Measurements from ENCODE around the gene ABCC4. TPM values are rescaled to one million over a fixed set of nuclear protein-coding genes. Genes with fewer than 3 reads are reported as not detected.

ABCC4 gene
- total RNA-seq, 1 donor from 2014 or later, result 1.6 TPM

- DNase-seq (ENCODE audit: low read depth in 2 of 2), result no peak
Observed at GRCh38 chr13:95059306-95059705, 241.9 kb downstream of the ABCC4 start.

GRCh38 chr13:95058680-95059079, 242.6 kb downstream of the ABCC4 start:
- DNase-seq (ENCODE audit: low read depth in 2 of 2), result no peak

- no peak for DNase-seq (ENCODE audit: low read depth in 2 of 2)
Observed at GRCh38 chr13:95056266-95056665, 245.0 kb downstream of the ABCC4 start.

- peak in 1 of 2 donors; percentile 17 for DNase-seq (ENCODE audit: low read depth in 2 of 2)
Observed at GRCh38 chr13:95050800-95051615, 250.2 kb downstream of the ABCC4 start.

- DNase-seq (ENCODE audit: low read depth in 2 of 2), result no peak
Observed at GRCh38 chr13:95049772-95050171, 251.5 kb downstream of the ABCC4 start.

GRCh38 chr13:95044452-95045205, 256.6 kb downstream of the ABCC4 start:
- DNase-seq (ENCODE audit: low read depth in 2 of 2), result no peak

- DNase-seq (ENCODE audit: low read depth in 2 of 2), result no peak
Observed at GRCh38 chr13:95039415-95039814, 261.8 kb downstream of the ABCC4 start.

- DNase-seq (ENCODE audit: low read depth in 2 of 2), result no peak
Observed at GRCh38 chr13:95038949-95039348, 262.3 kb downstream of the ABCC4 start.

GRCh38 chr13:95035311-95036109, 265.7 kb downstream of the ABCC4 start:
- DNase-seq (ENCODE audit: low read depth in 2 of 2), result no peak

GRCh38 chr13:95033890-95034289, 267.4 kb downstream of the ABCC4 start:
- DNase-seq (ENCODE audit: low read depth in 2 of 2), result no peak

GRCh38 chr13:95032121-95032520, 269.1 kb downstream of the ABCC4 start:
- DNase-seq (ENCODE audit: low read depth in 2 of 2), result no peak

- no peak for DNase-seq (ENCODE audit: low read depth in 2 of 2)
Observed at GRCh38 chr13:95030821-95031343, 270.4 kb downstream of the ABCC4 start.

GRCh38 chr13:95027638-95028037, 273.6 kb downstream of the ABCC4 start:
- no peak for DNase-seq (ENCODE audit: low read depth in 2 of 2)

GRCh38 chr13:95025116-95025515, 276.1 kb downstream of the ABCC4 start:
- DNase-seq (ENCODE audit: low read depth in 2 of 2), result no peak

- peak in 1 of 2 donors; percentile 14 for DNase-seq (ENCODE audit: low read depth in 2 of 2)
Observed at GRCh38 chr13:95023405-95023804, 277.8 kb downstream of the ABCC4 start.

GRCh38 chr13:95020298-95020987, 280.8 kb downstream of the ABCC4 start:
- DNase-seq (ENCODE audit: low read depth in 2 of 2), result peak in 1 of 2 donors; percentile 28

- no peak for DNase-seq (ENCODE audit: low read depth in 2 of 2)
Observed at GRCh38 chr13:95019886-95020285, 281.4 kb downstream of the ABCC4 start.

GRCh38 chr13:95007322-95007721, 293.9 kb downstream of the ABCC4 start:
- DNase-seq (ENCODE audit: low read depth in 2 of 2), result no peak

- DNase-seq (ENCODE audit: low read depth in 2 of 2), result no peak
Observed at GRCh38 chr13:95005300-95005699, 296.0 kb downstream of the ABCC4 start.

GRCh38 chr13:95003019-95003813, 298.0 kb downstream of the ABCC4 start:
- DNase-seq (ENCODE audit: low read depth in 2 of 2), result peak in 1 of 2 donors; percentile 4
